K562 (cell line): ENCODE results near the gene TENT4B. TPM values are rescaled to one million over a fixed set of nuclear protein-coding genes. Genes with fewer than 3 reads are reported as not detected.
A peak's percentile ranks its signal among the peaks of the same experiment; 100 is the strongest.

Source experiments
- ATAC-seq: fragments of 200-7000 bp; cut with Tn5 transposase; 3 replicates; pipeline ENCODE4 v1.9.1; 2020; ENCODE audit warnings: moderate library complexity
- BruUV-seq: library from RNA; stranded (reverse); fragments of 400-500 nt; replicated peaks from 2 replicates; lab custom pipeline; 2021; lab: Mats Ljungman, UMichigan
- CTCF ChIA-PET: fragments of 300-600 bp; formaldehyde crosslinking; extraction: SDS; loops from one replicate; lab custom pipeline; 2021; ENCODE audit warnings: low intra/inter-chr PET ratio; lab: Yijun Ruan, JAX
- POLR2A ChIA-PET: fragments of 300-600, 350-650 bp; sonication (Branson Sonifier 250); formaldehyde crosslinking; extraction: SDS; loops from one replicate; lab custom pipeline; 2021; ENCODE audit warnings: antibody characterized with exemption, inconsistent platforms; lab: Yijun Ruan, JAX
- DNase-seq, 4 experiments: peaks; one replicate each; pipeline versions ENCODE4 v3.0.0 to v3.0.0-alpha.2; 2011 to 2018; ENCODE audit warnings: low spot score in 3 of 4, mixed read lengths in 3 of 4; ENCODE audit errors: extremely low read depth in 1 of 4
- FAIRE-seq: peaks from 2 replicates; lab custom pipeline; 2011; peaks lifted over from hg19 to GRCh38; lab: Jason Lieb, UNC
- H2AFZ ChIP-seq: 2 replicates; pipeline ENCODE4 v1.6.0; 2011; ENCODE audit warnings: low read depth, low read length, control low read depth, inconsistent platforms
- H3K27ac ChIP-seq: fragments of 200-600 bp; 3 replicates; pipeline ENCODE4 v1.8.0; 2011; ENCODE audit warnings: low read depth, mild to moderate bottlenecking, control low read depth, inconsistent platforms, low read length, moderate library complexity, mixed read lengths; ENCODE audit errors: extremely low read depth
- H3K27me3 ChIP-seq, 2 experiments: fragments of 300-600 bp in 1 of 2; 2 replicates in 1 of 2; 3 replicates in 1 of 2; pipeline versions ENCODE4 v1.6.0 to v1.8.0; 2011; ENCODE audit warnings: inconsistent platforms in 2 of 2, low read length in 2 of 2, mild to moderate bottlenecking in 1 of 2, mixed read lengths in 1 of 2, moderate library complexity in 1 of 2; ENCODE audit not compliant: control insufficient read depth in 2 of 2, insufficient read depth in 2 of 2
- H3K36me3 ChIP-seq: fragments of 300-600 bp; 3 replicates; pipeline ENCODE4 v1.8.0; 2011; ENCODE audit warnings: mild to moderate bottlenecking, low read length, inconsistent platforms; ENCODE audit not compliant: control insufficient read depth, insufficient read depth
- H3K4me1 ChIP-seq, 2 experiments: fragments of 200-600 bp in 1 of 2; replicated peaks in 1 of 2; 2 replicates in 1 of 2; 3 replicates in 1 of 2; pipeline versions ENCODE4 v1.5.1 to v1.8.0; 2011; ENCODE audit warnings: inconsistent platforms in 2 of 2, low read length in 2 of 2, mild to moderate bottlenecking in 1 of 2, mixed read lengths in 1 of 2, moderate library complexity in 1 of 2; ENCODE audit not compliant: control insufficient read depth in 2 of 2, insufficient read depth in 2 of 2
- H3K4me2 ChIP-seq: 2 replicates; pipeline ENCODE4 v1.6.1; 2011; ENCODE audit warnings: low read length, control low read depth, inconsistent platforms, mixed read lengths; ENCODE audit not compliant: insufficient read depth
- H3K4me3 ChIP-seq: fragments of 200-600 bp; sonication (generic), shearing (Covaris generic); 2 replicates; pipeline ENCODE4 v1.5.1; 2016; ENCODE audit warnings: control low read depth, inconsistent platforms
- H3K79me2 ChIP-seq: fragments of 200-600 bp; 3 replicates; pipeline ENCODE4 v1.8.0; 2011; ENCODE audit warnings: low read length, inconsistent platforms; ENCODE audit not compliant: control insufficient read depth, insufficient read depth
- H3K9ac ChIP-seq, 2 experiments: 2 replicates each; pipeline versions ENCODE4 v1.6.0 to v1.6.1; 2011; ENCODE audit warnings: low read depth in 2 of 2, low read length in 2 of 2, control low read depth in 1 of 2, inconsistent platforms in 1 of 2, mild to moderate bottlenecking in 1 of 2, mixed read lengths in 1 of 2; ENCODE audit not compliant: insufficient read depth in 1 of 2
- H3K9me1 ChIP-seq: one replicate; pipeline ENCODE4 v1.6.0; 2011; ENCODE audit warnings: inconsistent platforms, mild to moderate bottlenecking, low read length, moderate library complexity; ENCODE audit not compliant: control insufficient read depth, insufficient read depth
- H3K9me3 ChIP-seq: replicated peaks from 2 replicates; pipeline ENCODE4 v1.5.1; 2011; ENCODE audit warnings: low read depth, low read length, inconsistent platforms; ENCODE audit not compliant: control insufficient read depth, insufficient read depth
- H4K20me1 ChIP-seq: replicated peaks from 2 replicates; pipeline ENCODE4 v1.6.1; 2011; ENCODE audit warnings: low read length, inconsistent platforms, mixed read lengths; ENCODE audit not compliant: control insufficient read depth, insufficient read depth
- FOXP4 ChIP-seq: sonication (generic); formaldehyde crosslinking; IDR thresholded peaks from 2 replicates; pipeline ENCODE4 v1.8.0; 2022; ENCODE audit warnings: mild to moderate bottlenecking, missing genetic modification reagents, borderline replicate concordance
- HEY1 ChIP-seq: fragments of 250-450 bp; sonication (Bioruptor Pico); IDR thresholded peaks from 2 replicates; pipeline ENCODE4 v1.5.0; 2020; ENCODE audit warnings: mild to moderate bottlenecking, moderate library complexity, borderline replicate concordance
- KLF13 ChIP-seq: fragments of 450-650 bp; IDR thresholded peaks from 2 replicates; pipeline ENCODE4 v1.6.1; 2016; ENCODE audit warnings: missing genetic modification characterization, low read depth, mild to moderate bottlenecking, missing compliant biosample characterization, moderate library complexity, borderline replicate concordance
- PTRF ChIP-seq: fragments of 450-650 bp; IDR thresholded peaks from 2 replicates; pipeline ENCODE4 v1.6.1; 2016; ENCODE audit warnings: mild to moderate bottlenecking, missing genetic modification characterization, missing compliant biosample characterization
- RBM25 ChIP-seq: fragments of 200-400 bp; formaldehyde crosslinking; IDR thresholded peaks from 2 replicates; pipeline ENCODE4 v1.6.1; 2018; ENCODE audit warnings: low read length, low read depth, moderate library complexity; ENCODE audit not compliant: severe bottlenecking
- RFX5 ChIP-seq: IDR thresholded peaks from 2 replicates; pipeline ENCODE4 v1.6.1; 2011; ENCODE audit warnings: low read depth, mild to moderate bottlenecking, improper control_type of control experiment, low read length
- ZBTB7A ChIP-seq: IDR thresholded peaks from 2 replicates; pipeline ENCODE4 v1.6.1; 2011; ENCODE audit warnings: low read depth, mild to moderate bottlenecking, low read length, moderate library complexity, borderline replicate concordance; ENCODE audit not compliant: control insufficient read depth
- ZNF224 ChIP-seq: sonication (generic); formaldehyde crosslinking; IDR thresholded peaks from 2 replicates; pipeline ENCODE4 v1.8.0; 2022; ENCODE audit warnings: mild to moderate bottlenecking, missing genetic modification reagents
- whole genome bisulfite sequencing: fragments of 100-300 bp; shearing (Covaris generic); methylation state at CpG from one replicate; pipeline ENCODE4 v1.1.6; 2016; ENCODE audit warnings: low coverage, mixed read lengths; ENCODE audit not compliant: insufficient coverage; ENCODE audit errors: missing lambda C conversion rate; 5-methylcytosine and 5-hydroxymethylcytosine counted together
- in situ Hi-C: fragments of 300-500 bp; cut with MboI; formaldehyde crosslinking; loops from 4 replicates; pipeline ENCODE4 v1.15.0; 2018; ENCODE audit warnings: inconsistent platforms, mixed read lengths
- intact Hi-C: fragments of 100-400 bp; cut with micrococcal nuclease; formaldehyde crosslinking; loops from 2 replicates; pipeline ENCODE4 v1.14.2; 2022
- polyA plus RNA-seq, 8 experiments: library from polyadenylated mRNA; depleted of rRNA in 4 of 8; stranded (reverse) in 5 of 8; unstranded in 3 of 8; fragments of >200 nt; fragmentation: Nextera tagmentation in 2 of 8; fragmentation: Illumina TruSeq in 1 of 8; extraction: Ambion mirVana in 2 of 8; extraction: Trizol in 1 of 8; gene quantifications; 2 replicates each; pipeline versions ENCODE4 v1.2.1 to v1.2.3, GENCODE V29; 2011 to 2014; ENCODE audit warnings: inconsistent platforms in 1 of 8, missing spikeins in 1 of 8
- total RNA-seq, 7 experiments: library from RNA; depleted of rRNA in 6 of 7; stranded (reverse); fragments of >200 nt in 6 of 7; fragmentation: Illumina TruSeq in 2 of 7; extraction: Trizol in 2 of 7; gene quantifications; 2 replicates each; pipeline versions ENCODE4 v1.2.1 to v1.2.3, GENCODE V29; 2011 to 2021; ENCODE audit warnings: low replicate concordance in 1 of 7
- TF ChIP-seq, protein P1 (sequence below): sonication (generic); formaldehyde crosslinking; IDR thresholded peaks from 2 replicates; pipeline ENCODE4 v1.8.1; 2023; ENCODE audit warnings: mild to moderate bottlenecking, missing genetic modification reagents

Gene TENT4B
- total and polyA plus RNA-seq, 9 of the 15 experiments (the other 6 are each of a cell fraction or from before 2014, with no cell fraction given) = 5.2 to 8.4 (median 7.0) TPM

GRCh38 chr16:50120711-50121110, 32.4 kb upstream of the TENT4B start:
- Histone ChIP-seq H3K9me3 (no peaks in the 10 kb centered on the region), H2AFZ (no peak overlapping the region), H3K79me2 (no peaks in the 10 kb centered on the region), H3K27ac (no peak overlapping the region), H3K27me3 (peaks cover 8 to 22% of the 10 kb centered on the region in 2 experiments; a peak in 4 of 5 replicates), H3K9ac (no peak overlapping the region), H3K4me1 (no peaks in the 10 kb centered on the region), H3K9me1 (no peaks in the 10 kb centered on the region), H3K36me3 (no peaks in the 10 kb centered on the region), H3K4me2 (no peak overlapping the region), H4K20me1 (no peaks in the 10 kb centered on the region), H3K4me3 (no peak overlapping the region)
- ChIA-PET CTCF (interaction anchor here (0.7 kb wide), 1 partner anchor 95 kb away, joined by 3 read pairs; no protein-coding TSS in a partner anchor), POLR2A (interaction anchor here (0.6 to 1.8 kb wide), 3 partner anchors 12 to 23 kb away, joined by 3 to 5 read pairs (median 3); no protein-coding TSS in a partner anchor)
- ATAC-seq (no peak), DNase-seq (no peak), FAIRE-seq (no peak)
- in situ Hi-C loops = no loop called here
- BruUV-seq = no TSS peak
- intact Hi-C loops = no loop called here
- no peak for TF ChIP-seq RFX5
- TF ChIP-seq PTRF (tag) = no peak
- TF ChIP-seq, protein P1, sequence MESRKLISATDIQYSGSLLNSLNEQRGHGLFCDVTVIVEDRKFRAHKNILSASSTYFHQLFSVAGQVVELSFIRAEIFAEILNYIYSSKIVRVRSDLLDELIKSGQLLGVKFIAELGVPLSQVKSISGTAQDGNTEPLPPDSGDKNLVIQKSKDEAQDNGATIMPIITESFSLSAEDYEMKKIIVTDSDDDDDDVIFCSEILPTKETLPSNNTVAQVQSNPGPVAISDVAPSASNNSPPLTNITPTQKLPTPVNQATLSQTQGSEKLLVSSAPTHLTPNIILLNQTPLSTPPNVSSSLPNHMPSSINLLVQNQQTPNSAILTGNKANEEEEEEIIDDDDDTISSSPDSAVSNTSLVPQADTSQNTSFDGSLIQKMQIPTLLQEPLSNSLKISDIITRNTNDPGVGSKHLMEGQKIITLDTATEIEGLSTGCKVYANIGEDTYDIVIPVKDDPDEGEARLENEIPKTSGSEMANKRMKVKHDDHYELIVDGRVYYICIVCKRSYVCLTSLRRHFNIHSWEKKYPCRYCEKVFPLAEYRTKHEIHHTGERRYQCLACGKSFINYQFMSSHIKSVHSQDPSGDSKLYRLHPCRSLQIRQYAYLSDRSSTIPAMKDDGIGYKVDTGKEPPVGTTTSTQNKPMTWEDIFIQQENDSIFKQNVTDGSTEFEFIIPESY (CRISPR knock-in tag) = no peak

DNA sequence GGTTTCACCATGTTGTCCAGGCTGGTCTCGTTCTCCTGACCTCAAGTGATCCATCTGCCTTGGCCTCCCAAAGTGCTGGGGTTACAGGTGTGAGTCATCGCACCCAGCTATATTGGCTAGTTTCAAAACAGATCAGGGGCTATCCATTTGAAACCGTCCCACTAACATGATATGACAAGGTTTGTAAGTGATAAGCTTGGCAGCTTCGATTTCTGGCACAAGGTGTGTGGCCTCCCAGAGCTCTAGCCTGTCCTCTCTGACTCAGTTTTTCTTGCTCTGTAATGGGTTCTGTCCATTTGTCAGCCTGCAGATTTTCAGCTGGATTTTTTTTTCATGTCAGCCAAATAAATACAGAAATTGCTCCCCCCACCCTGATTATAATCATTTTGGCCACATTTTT, 31.8 kb upstream of the TENT4B start:
- TF ChIP-seq ZBTB7A (no peak), KLF13 (tag) (no peak), FOXP4 (no peak), RBM25 (peak; percentile 38), HEY1 (CRISPR knock-in tag) (no peak), ZNF224 (no peak)
- CTCF ChIA-PET = no interaction called here
- Histone ChIP-seq H3K4me1 (no peaks in the 10 kb centered on the region), H3K36me3 (no peaks in the 10 kb centered on the region), H3K4me2 (no peak overlapping the region), H3K4me3 (no peak overlapping the region), H3K9me3 (no peaks in the 10 kb centered on the region), H2AFZ (no peak overlapping the region), H3K9me1 (no peaks in the 10 kb centered on the region), H3K27ac (no peak overlapping the region), H3K27me3 (peaks cover 8 to 22% of the 10 kb centered on the region in 2 experiments; a peak in 4 of 5 replicates), H4K20me1 (no peaks in the 10 kb centered on the region), H3K79me2 (no peaks in the 10 kb centered on the region), H3K9ac (no peak overlapping the region)
- in situ Hi-C loops = no loop called here
- WGBS = 2% methylated on average over 4 of the region's 4 CpGs
- BruUV-seq = no TSS peak
- intact Hi-C loops = no loop called here
- FAIRE-seq = peak; percentile 29
- no peak for DNase-seq
- POLR2A ChIA-PET = interaction anchor here (0.6 to 1.8 kb wide), 5 partner anchors 12 to 96 kb away, joined by 3 to 6 read pairs (median 4); partner anchors contain the start of gene CNEP1R1
- ATAC-seq = no peak
